Esophagus mucosa (tissue), 1 donor: ENCODE measurements around the gene GSTM1. TPM values are rescaled to one million over a fixed set of nuclear protein-coding genes. Genes with fewer than 3 reads are reported as not detected.
A peak's percentile ranks its signal among the peaks of the same experiment; 100 is the strongest.
"Not testable (repeated sequence)": the region's sequence is repeated elsewhere in the genome, so short reads cannot be mapped to it uniquely, and the experiment has no call there.

Experiments used
- ATAC-seq: fragments of 200-7000 bp; cut with Tn5 transposase; one replicate; pipeline ENCODE4 v1.9.1; 2020
- total RNA-seq: library from RNA; stranded (reverse); gene quantifications from one replicate; pipeline ENCODE4 v1.2.4, GENCODE V29; 2023
- donor health status: DM: yes; HTN: yes; CAD: no.

Gene GSTM1
- total RNA-seq, 1 donor from 2014 or later, result not detected

- no peak for ATAC-seq
Measured at GRCh38 chr1:109704173-109704572, 16.6 kb downstream of the GSTM1 start.

DNA sequence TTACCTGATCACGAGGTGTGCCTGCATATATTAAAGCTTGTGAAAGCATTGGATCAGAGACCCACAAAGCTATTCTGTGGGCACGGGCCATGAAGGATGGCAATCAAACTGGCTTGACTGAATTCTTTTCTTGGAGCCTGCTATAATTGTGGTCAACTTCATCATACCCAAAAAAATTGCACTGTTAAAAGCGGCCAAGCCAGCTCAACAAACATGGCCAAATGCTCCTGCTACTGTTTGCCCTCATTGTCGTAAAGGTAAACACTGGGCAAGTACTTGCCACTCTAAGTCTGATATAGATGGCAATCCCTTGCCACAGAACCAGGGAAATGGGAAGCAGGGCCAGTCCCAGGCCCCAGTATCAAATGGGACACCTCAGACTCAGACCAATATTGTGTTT, 17.8 kb downstream of the GSTM1 start:
- no peak for ATAC-seq

- not testable (repeated sequence) for ATAC-seq
Measured at GRCh38 chr1:109708949-109709348, 21.3 kb downstream of the GSTM1 start.

DNA sequence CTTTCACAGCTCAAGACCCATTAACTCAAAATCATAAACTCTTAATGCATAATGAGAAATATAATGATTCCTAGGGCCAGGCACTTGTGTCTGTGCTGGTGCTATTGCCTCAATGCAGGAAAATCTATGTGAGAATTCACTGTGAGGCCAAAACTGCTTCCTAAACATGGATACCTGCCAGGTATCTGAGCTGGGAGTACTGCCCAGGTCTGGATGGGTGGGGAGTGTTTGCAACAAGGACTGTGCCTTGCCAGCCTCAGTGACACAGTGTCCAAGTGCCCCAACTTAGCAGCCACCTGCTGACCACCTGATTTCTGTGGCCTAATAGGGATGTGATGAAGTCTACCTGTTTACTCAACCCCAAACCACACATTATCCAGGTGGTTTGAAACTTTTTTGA, 22.2 kb downstream of the GSTM1 start:
- ATAC-seq, result not testable (repeated sequence)

DNA sequence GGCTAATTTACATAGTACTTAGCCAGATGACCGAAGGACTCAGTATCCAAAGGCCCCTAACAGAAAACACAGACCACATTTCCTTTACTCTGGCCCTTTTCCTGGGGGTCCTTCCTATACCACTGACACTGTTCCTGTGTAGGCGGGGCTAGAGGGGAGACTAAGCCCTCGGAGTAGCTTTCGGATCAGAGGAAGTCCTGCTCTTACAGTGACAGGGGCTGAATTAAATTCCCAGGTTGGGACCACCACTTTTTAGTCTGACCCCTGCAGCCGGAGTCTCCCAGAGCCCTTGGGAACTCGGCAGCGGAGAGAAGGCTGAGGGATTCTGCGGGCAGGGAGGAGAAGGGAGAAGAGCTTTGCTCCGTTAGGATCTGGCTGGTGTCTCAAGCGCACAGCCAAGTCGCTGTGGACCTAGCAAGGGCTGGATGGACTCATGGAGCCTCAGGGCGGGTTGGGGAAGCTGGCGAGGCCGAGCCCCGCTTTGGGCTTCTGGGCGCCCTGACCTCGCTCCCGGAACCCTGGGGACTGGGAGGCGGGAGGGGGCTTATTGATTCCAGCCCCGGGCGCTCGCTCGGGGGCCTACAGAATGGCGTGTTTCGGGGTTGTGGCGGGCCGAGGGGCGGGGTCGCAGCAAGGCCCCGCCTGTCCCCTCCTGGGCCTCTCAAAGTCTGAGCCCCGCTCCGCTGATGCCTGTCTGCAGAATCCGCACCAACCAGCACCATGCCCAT, 24.1 kb downstream of the GSTM1 start, which contains the start of gene GSTM5:
TSS of gene GSTM5 (plus strand) at position 659 of the 728 bp plus-strand sequence. CDS start at position 721, 62 bp downstream.
- not testable (repeated sequence) for ATAC-seq

- no peak for ATAC-seq
Measured at GRCh38 chr1:109712321-109712864, 24.8 kb downstream of the GSTM1 start.

DNA sequence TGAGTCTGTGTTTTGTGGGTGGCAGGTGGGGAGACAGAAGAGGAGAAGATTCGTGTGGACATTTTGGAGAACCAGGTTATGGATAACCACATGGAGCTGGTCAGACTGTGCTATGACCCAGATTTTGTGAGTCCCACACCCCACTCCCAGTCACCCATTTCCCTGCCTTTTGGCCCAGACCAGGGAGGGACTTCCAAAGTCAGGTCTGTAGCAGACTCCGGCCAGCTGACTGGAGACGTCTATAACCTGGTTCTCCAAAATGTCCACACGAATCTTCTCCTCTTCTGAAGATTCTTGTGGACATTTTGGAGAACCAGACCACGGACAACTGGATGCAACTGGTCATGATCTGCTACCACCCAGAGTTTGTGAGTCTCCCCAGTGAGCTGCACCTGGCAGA, 26.0 kb downstream of the GSTM1 start:
- no peak for ATAC-seq

DNA sequence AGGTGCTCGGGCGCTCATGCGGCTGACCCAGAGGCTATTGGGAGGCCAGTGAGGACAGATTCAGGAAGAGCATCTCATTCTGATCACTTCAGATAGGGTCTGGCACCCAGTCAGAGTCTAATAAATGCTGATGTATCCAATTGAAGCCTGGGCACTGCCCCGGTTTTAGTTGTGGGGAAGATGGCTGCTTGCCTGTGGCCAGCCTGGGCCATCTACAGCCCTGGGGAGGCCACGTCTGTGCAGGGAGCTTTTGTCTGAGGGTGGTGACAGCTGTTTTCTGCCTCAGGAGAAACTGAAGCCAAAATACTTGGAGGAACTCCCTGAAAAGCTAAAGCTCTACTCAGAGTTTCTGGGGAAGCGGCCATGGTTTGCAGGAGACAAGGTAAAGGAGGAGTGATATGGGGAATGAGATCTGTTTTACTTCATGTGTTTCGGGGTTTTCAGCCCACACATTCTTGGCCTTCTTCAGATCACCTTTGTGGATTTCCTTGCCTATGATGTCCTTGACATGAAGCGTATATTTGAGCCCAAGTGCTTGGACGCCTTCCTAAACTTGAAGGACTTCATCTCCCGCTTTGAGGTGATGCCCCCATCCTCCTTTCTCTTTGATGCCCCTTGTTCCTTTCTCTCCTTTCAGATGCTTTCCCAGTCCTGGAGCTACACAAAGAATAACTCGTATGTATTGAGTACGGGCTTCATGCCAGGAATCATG, 27.2 kb downstream of the GSTM1 start:
- ATAC-seq, result no peak

DNA sequence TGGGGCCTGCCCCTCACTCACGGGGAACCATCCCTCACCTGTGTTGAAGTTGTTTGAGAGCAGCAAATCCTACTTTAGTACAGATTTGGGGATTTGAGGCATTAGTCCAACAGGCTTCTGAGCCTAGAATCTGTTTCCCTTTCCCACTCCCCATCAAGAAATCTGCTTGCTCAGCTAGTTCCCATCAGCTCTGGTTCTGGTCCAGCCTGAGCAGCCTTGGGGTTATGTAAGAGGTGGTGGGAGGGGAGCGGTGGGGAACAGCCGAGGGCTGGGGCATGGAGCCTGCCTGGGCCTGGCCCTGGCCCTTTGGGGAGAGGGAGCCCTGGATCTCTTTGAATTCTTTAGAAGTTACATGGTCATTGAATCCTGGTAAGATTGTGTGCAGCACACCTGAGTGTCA, 28.5 kb downstream of the GSTM1 start:
- no peak for ATAC-seq

- ATAC-seq, result peak; percentile 59
Measured at GRCh38 chr1:109716570-109717090, 29.0 kb downstream of the GSTM1 start.

GRCh38 chr1:109717729-109718128, 30.1 kb downstream of the GSTM1 start:
- peak; percentile 77 for ATAC-seq

- peak; percentile 16 for ATAC-seq
Measured at GRCh38 chr1:109718495-109718894, 30.9 kb downstream of the GSTM1 start.

DNA sequence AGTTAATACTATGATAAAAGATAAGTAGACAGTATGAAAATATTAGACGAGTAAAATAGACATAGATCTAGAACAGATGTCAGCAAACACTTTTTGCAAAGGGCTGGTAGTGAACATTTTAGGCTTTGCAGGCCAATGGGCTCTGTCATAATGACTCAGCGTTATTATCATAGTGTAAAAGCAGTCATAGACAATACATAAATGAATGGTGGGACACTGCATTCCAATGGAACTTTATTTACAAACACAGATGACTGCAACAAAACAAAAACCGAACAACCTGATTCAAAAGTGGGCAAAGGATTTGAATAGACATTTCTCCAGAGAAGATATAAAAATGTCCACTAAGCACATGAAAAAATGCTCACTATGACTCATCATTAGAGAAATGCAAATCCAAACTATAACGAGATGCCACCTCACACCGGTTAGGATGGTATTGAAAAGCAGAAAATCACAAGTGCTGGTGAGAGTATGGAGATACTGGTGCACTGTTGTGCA, 31.8 kb downstream of the GSTM1 start:
- ATAC-seq, result no peak

- no peak for ATAC-seq
Measured at GRCh38 chr1:109721042-109721441, 33.4 kb downstream of the GSTM1 start.

- ATAC-seq, result no peak
Measured at GRCh38 chr1:109721971-109722370, 34.4 kb downstream of the GSTM1 start.

DNA sequence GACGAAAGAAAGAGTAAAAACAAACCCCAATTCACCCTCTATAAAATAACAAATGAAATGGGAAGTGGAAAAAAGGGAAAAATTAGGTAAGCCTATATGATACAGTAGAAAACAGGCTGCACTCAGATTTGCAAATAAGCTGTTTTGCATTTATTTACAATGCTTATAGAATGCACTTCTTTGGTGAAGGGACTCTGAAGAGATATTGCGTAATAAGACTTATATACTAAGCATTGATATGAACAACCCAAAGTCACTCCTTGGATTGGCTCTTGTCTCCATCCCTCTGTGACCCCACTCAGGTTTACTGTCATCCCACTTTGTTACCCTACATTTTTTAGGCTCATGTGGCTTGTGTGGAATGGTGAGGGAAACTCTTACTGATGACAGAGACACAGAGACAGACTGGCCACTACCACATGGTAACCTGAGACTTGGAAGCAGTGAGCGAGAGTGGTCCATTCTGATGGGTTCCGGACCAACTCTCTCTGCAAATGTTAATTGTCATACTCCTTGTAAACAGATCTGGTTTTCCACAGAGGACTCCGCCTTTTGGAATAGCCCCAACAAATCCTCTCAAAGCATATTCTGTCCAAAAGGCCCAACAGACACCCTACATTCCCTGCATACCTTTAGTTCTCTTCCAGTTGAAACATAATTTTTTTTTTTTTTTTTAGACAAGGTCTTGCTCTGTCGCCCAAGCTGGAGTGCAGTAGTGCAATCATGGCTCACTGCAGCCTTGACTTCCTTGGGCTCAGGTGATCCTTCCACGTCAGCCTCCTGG, 35.5 kb downstream of the GSTM1 start:
- no peak for ATAC-seq

DNA sequence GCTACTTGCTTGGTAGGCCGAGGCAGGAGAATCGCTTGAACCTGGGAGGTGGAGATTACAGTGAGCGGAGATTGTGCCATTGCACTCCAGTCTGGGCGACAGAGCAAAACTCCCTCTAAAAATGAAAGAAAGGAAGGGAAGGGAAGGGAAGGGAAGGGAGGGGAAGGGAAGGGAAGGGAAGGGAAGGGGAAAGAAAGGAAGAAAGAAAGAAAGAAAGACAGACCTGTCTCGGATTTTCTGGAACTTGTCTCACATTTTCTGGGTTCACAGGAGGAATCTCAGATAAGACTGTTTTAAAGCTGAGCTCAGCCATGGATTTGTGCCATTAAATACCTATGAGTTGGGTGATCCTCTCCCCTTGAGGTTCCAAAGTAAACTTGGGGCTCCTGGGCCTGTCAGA, 37.3 kb downstream of the GSTM1 start:
- no peak for ATAC-seq

- no peak for ATAC-seq
Measured at GRCh38 chr1:109725510-109725909, 37.9 kb downstream of the GSTM1 start.

DNA sequence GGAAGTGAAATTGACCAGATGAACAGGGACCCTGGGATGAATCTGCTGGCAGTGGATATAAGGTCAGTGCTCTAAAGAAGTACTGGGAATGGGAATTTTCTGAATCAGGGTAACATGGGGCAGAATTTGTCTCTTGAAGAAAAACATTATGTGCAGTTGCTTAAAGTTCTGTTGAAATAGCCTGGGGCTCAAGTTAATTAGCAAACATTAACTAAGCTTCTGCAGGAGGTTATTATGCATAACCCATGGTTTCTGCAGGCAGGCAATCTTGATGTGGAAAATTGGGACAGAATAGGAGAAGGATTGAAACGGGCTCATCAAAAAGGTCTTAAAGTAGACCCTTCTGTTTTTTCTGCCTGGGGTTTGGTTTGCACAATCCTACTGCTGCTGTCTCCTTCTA, 38.4 kb downstream of the GSTM1 start:
- ATAC-seq, result no peak

DNA sequence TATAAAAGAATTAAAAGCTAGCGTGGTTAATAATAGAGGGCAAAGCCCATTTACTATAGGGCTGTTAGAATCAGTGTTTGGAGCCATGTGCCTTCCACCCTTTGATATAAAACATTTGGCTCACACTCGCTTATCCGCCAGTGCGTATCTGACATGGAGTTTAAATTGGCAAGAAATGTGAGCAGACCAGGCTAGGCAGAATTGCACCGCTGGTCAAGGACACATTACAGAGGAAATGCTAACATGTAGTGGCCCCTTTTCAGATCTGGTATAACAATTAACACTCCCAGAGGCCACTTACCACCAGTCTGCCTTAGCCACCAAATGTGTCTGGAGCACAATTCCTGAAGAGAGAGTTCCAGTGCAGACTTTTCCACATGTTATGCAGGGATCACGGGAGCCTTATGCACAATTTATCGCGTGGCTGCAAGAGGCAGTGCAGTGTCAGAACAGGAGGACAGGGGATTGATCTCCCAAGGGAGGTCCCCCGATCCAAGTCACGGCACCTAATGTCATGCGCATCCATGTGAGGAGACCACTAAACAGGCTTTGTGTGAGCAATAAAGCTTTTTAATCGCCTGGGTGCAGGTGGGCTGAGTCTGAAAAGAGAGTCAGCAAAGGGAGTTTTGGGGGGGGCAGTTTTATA, 39.2 kb downstream of the GSTM1 start:
- ATAC-seq, result no peak

GRCh38 chr1:109728870-109729269, 41.3 kb downstream of the GSTM1 start:
- ATAC-seq, result no peak

DNA sequence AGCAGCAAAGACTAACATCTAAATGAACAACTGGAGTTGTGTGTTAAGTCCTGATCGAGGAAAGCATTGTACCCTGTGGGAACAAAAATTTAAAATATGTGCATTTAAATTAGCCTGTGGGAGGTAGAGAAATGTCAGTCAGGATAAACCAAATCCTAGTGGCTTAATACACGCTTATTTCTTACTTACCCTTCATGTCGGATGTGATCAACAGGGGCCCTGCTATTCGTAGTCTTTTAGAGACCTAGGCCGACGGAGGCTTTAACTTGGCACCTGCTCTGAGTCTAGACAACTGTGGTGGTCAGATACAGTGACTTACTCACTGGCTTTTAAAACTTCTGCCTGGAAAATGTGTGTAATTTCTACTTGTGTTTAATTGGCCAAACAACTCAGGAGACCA, 43.0 kb downstream of the GSTM1 start:
- no peak for ATAC-seq
